Renal pelvis (tissue), 4 donors: ENCODE measurements around the gene KNCN. TPM values are rescaled to one million over a fixed set of nuclear protein-coding genes. Genes with fewer than 3 reads are reported as not detected.

ENCODE experiments used
- DNase-seq: peaks from one replicate; pipeline ENCODE4 v3.0.0-alpha.2; 2013
- polyA plus RNA-seq, 3 donors: library from polyadenylated mRNA; unstranded; fragments of 120-200 nt; gene quantifications; one replicate each; pipeline ENCODE4 v1.2.1, GENCODE V29; 2013; ENCODE audit not compliant: insufficient read length in 3 of 3

Gene KNCN
- polyA plus RNA-seq, 3 donors = not detected

DNA sequence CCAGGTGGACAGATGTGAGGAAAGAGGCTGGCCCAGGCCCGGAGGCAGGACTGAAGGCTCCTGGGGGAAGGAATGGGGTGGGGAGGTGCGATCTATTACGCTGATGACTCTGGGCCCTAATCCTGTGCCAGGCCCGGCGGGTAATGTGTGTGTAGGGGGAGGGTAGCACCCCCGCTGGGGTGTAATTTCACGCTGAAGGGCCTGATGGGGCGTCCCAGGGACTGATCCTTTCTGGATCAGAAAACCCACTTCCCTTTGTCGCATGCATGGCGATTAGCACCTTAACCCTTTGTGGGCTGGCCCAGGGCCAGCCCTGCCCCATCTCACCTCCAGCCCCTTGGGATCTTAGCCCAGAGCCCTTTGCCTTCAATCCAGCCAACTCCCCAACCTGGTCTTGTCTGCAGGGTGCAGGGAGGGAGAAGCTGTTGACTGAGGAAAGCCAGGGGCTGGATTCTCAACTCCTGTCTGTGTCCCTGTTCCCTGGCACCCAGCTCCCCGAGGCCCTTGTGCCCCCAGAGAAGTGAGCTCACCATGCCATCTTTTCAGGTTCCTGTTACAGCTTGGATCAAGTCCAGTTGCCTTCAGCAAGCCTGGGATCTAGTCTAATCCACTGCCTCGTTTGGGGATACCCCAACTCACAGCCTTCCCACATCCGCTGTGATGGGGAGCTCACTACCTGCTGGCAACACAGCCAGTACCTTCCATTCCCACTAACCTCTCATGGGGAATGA lies 26.0 kb downstream of the KNCN start:
- DNase-seq = no peak

DNA sequence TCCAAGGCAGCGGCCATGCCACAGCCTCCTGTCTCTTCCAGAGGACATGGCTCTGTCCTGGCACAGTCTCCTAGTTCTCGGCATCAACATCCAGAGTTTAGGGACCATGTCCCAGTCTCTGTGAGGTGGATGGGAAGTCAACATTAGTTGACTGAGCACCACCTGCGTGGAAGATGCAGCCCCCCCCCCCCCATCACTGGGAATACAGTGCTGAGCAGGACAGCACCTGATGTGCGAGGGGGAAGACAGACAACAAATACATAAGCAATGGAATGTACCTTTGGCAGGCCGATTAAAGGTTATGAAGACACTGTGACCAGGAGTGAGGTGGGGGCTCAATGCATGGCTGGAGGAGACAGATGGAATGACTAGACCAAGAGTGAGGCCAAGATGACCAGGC lies 26.6 kb downstream of the KNCN start:
- DNase-seq = no peak

DNA sequence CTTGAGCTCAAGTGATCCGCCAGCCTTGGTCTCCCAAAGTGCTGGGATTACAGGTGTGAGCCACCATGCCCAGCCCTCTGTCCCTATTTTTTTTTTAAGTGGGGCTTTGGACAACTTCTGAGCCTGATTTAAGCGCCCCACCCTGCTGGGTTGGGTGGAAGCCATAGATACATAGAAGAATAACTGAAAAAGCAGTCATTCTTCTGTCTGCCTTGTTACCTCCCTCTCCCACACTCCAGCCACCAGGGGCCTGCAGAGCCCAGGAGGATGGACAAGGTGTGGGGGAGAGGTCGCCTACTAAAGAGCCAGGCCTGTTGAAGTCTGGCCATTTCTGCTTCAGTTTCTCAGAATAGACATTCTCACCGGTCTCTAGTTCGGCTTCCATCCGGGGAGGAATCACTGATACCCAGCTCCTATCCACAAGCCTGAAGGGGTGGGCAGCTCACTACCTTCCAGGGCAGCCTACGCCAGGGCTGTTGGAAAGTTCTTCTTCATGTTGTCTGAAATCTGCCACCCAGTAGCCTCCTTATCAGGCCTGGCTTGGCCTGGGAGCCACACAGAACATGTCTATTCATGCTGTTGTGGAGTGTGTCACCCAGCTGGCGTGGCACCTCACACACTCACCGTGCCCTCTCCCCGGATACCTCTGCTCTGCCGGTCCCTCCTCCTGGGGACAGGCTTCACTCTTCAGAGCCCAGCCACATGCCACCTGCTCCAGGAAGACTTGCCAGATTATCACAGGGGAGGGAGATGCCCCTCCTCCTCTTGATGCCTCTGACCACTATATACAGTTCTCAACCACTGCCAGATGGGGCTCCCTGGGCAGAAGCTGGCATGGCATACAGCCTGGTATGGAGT lies 27.7 kb downstream of the KNCN start:
- DNase-seq = no peak

DNA sequence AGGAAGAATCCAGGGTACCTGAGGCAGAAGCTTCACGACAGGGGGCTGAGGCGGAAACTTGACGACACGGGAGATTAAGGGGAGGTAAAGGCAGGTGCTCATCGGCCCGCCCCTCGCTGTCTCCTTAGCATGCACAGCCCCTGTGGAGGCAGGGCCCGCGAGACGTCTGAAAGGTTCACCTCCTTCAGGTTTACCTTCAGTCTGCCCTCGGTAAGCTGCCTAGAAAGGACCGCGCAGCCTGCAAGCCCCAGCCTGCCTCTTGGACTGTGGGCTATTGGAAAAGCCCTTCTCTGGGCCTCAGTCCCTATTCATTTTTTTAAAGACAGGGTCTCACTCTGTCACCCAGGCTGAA lies 28.5 kb downstream of the KNCN start:
- DNase-seq = no peak

DNA sequence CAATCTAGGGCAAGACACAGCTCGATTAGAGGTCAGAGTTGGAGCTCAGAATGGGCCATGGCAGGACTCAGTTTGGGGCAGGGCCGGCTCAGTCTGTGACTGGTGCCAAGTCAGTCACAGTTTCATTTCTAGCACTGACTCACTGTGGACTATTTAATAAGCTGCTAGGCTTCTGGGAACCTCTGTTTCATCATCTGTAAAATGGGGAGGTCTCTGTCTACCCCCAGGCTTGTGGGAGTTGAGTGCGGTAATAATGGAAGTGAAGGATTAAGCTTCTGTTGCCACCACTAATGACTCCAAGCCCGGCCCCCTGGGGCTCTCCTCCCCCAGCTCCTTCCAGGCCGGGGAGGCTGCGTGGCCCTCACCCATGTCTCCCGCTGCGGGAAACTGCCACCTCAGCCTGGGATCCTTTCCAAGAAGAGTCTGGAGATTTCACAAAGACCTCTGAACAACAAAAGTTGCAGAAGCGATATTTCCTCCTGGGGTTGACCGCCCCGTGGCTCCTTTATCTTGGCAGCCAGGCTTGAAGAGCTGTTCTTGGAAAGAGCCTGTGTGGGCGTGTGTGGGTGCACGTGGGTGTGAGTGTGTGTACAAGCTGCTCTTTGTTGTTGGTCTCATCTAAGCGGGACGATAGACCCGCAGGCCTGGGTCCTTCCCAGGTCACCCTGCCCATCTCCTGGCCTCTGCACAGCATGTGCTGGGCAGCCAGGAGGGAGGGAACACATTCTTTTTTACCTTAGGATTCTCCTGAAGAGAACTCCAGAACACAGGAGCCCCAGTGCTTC lies 29.1 kb downstream of the KNCN start:
- DNase-seq = no peak

DNA sequence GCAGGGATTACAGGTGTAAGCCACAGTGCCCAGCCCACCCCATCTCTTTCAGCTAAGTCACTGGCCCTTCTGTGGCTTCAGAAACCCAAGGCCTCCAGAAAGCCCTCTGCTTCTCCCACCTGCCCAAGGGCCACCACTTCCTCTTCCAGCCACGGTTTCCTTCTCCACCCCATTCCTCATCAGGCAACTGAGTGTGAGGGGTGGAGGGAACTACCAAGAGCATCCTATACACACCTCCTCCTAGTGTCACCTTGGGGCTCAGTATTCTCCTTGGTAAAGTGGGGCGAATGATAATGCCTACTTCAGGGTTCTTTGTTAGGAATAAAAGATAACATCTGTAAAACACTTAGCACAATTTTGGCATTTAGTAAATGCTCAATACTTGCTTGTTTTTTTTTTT lies 30.0 kb downstream of the KNCN start:
- no peak for DNase-seq

DNA sequence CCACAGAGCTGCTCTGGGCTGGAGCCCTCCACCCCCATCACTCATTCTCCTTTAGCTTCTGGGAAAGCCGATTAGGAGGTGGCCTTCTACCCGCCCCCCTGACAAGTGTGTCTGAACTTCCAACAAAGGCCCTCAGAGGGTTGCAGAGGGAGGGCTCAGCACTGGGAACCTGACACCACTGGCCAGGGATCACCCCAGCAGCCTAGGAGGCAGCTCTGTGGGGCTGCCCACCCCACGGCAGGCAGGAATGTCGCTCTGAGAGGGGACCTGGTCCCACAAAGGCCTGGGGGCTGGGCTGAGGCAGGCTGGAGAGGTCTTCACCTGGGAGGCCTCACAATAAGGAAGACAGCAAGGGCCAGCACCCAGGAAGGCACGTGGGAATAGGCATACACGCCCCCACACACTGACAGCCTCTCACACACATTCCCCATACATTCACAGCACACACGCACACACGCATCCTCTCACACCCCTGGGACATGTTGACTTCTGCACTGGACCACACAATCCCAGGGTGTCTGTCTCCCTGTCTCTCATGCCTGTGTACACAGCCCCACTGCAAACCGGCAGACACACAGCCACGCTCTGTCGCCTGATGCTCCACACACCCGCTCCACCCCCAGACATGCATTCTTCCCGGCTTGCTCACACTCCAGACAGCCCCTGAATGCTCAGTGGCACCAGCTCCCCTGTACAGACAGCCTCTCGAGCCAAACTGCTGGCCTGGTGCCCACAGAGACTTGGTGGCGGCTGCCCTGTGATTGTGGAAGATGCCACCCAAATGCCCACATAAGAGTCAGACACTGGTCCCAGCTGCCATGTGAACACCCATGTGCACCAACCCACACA lies 31.2 kb downstream of the KNCN start:
- peak; percentile 42 for DNase-seq

DNA sequence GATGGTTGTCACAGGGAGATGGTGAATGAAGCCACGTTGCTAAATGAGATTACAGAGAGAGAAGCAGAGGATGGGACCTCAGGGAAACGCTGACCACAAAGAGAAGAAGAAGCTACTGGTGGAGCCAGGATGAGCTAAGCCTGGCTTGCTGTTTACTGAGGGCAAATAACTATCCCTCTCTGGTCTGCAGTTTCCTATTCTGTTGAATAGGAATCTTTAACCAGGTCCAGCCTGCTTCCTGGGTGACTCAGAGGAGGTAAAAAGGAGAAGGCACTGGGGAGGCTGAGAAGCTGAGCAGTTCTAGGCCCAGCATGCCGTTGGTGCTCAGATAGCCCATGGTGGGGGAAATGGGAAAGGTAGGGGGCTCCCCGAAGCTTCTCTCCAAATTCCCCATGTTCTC lies 32.2 kb downstream of the KNCN start:
- DNase-seq = no peak

DNA sequence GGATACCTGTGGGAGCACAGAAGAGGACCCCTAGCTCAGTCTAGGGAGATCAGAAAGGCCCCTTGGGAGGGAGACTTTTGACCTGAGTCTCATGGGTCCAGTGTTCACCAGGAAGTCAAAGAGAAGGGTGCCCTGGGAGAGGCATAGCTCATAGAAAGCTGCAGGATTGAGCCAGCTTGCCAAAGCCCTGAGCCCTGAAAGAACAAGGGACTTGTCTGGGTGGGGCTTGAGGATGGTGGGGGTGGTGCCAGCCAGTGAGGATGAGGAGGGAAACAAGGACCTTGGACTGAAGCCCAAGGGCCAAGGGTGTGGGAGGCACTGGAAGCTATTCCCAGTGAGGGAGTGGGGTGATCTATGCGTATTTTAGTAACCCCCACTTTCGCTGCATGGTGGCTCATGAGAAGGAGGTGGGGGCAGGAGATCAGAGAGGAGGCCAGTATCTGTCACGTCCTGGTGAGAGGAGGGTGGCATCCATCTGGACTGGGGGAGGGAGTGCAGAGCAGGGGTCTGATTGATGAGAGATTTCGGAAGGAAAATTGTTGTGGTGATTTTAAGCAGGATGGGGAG lies 33.4 kb downstream of the KNCN start:
- DNase-seq = no peak

DNA sequence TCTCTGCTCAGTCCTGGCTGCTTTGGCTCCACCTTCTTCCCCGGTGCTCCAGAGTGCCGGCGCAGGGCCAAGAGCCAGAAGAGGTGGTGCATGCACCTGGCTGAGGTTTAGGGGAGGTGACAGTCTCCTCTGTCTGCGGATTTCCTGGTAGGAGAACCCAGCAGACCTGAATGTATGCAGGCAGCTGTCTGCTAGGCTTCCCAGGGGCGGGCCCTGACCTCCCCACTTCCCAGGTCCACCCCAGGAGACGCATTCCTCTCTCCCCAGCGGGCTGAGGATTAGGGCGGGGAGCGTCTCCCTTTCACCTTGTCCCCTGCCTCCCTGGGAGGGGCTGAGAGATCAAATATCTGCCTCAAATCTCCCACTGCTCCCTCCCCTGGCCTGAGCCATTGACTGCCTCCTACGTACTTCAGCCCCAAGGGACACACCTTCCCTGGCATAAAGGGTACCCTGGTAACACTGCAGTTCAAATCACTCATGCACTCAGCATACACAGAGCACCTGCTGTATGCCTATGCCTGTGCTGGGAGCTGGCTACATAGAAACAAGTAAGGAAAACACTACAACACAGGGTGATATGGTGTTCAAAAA lies 34.3 kb downstream of the KNCN start:
- DNase-seq = peak; percentile 30

DNA sequence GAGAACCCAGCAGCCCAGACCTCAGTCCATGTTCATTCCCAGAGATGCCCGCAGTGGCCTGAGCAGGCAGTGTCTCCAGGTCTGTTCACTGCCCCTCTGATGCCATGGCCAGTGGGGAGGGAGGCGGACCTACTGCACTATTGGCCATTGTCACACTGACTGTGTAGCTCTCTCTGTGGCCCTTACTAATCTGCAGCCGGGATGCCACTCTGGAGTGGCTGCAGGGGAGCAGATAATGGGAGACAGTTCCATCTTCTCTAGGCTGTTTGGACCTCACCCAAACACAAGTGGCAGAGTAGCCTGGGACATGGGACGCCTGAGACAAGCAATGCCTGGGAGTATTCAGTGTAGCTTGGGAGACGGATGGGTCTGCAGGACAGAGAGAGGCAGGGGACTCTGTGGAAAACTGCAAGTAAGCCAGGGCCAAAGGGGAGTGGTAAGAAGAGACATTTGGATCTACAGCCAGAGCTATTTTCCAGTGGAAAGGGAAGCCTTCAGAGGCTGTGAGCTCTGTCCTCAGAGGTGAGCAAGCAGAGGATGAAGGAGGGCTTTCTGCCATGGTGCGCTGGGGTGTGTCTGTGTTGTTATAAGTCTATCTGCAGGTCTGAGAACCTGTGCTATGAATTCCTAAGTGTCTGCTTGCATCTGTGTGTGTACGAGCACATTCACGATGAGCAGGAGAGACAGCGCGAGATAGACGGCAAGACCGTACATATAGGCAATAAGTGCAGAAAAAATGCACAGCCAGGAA lies 35.1 kb downstream of the KNCN start:
- DNase-seq = no peak

DNA sequence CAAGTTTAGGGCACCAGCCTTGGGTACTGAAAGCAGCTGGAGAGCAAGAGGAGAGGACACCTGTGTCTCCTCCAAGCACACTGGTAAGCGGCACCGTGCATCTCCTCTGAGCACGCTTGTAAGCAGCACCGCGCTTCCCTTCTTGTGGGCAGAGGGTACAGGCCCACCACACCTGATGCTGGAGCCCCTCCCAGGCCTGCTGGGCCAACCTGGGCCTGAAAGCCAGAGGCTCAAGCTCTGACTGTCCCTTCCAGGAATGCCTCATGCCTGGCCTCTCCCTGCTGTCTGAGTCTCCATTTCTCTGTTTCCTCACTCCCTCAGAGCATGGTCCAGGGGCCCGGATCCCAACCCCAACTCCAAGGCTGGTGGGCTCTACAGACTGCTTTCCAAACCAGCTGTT lies 35.9 kb downstream of the KNCN start:
- DNase-seq = no peak

DNA sequence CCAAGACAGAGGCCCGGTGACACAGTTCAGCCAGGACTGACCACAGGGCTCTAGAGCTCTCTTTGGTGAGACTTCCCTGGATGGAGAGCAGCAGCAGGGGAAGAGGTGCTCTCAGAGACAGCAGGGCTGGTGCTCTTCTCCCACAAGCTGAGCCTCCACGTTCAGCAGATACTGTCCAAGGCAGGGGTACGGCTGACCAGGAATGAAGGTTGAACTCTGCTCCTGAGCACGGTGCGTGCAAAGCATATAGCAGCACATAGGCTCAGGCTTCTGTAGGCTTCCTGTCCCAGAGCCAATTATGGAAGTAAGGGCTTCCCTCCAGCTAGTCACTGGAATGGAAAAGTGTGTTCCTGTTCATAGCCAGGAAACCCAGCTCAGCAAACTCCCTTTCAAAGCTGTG lies 37.9 kb downstream of the KNCN start:
- DNase-seq = no peak

DNA sequence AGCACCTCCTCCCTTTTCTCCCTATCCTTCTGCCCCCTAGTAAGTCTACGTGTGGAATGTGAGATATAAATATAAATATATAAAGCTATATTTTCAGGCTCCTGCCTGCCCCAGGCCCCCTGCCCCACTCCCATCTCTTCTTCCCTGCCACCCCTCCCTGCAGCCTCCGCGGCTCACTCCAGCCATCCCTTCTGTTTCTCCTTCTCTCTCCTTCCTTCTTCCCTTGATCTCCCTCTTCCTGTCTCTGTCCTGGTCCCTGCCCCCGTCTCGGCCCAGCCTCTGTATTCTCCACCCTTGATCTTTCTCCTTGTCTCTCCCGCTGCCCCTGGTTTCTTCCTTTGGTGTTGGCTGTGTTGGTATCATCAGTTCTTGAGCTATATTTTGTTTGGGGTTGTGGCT lies 38.7 kb downstream of the KNCN start:
- DNase-seq = no peak

DNA sequence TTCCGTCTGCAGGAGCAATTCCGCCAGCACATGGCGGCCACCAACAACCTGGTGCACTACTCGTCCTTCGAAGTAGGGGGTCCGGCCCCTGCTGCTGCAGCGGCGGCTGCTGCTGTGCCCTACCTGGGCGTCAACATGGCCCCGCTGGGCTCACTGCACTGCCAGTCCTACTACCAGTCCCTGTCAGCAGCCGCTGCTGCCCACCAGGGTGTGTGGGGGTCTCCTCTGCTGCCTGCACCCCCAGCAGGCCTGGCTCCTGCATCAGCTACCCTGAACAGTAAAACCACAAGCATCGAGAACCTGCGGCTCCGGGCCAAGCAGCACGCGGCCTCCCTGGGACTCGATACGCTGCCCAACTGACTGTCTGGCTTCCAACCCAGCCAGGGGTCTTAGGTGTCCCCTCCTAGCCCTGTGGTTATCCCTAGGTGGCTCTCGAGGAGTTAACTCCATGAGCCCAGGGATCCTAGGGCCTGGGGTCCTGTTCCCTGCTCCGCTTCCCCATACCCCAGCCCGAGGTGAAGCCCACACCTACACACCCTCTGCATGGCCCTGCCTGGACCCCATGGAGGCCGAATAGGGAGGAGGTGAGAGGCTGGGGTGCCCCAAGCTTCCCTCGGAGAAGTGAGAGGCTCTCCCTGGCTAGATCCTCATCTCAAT lies 39.2 kb downstream of the KNCN start:
- no peak for DNase-seq

DNA sequence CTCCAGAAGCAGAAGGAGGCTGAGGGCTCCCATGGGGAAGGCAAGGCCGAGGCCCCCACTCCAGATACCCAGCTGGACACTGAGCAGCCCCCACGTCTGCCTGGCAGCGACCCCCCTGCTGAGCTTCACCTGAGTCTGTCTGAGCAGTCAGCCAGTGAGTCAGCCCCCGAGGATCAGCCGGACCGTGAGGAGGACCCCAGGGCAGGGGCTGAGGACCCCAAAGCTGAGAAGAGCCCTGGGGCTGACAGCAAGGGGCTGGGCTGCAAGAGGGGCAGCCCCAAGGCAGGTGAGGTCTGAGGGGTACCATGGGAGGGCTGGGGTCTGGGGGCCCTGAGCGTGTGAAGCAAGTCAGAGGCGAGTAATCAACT lies 40.5 kb downstream of the KNCN start:
- no peak for DNase-seq

DNA sequence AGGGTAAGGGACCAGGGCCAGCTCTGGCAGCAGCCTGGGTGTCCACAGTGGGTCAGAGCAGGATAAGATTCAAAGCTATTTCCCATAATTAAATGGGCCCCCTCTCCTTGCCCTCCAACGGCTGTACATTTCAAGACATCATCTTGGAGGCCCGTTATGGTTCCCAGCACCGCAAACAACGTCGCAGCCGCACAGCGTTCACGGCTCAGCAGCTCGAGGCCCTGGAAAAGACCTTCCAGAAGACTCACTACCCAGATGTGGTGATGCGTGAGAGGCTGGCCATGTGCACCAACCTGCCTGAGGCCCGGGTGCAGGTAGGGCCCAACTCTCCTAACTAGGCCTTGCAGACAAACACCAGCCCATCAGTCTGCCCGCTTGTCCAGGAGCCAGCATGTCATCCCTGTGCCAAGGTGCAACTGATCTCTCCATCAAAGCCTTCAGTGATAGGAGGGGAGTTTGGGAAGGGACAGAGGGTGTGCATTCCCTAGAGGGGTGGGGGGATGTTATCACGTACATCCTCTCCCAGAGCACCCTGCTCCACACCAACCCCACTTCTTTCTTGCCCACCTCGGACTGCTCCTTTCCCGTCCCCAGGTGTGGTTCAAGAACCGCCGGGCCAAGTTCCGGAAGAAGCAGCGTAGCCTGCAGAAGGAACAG lies 41.0 kb downstream of the KNCN start:
- DNase-seq = no peak

DNA sequence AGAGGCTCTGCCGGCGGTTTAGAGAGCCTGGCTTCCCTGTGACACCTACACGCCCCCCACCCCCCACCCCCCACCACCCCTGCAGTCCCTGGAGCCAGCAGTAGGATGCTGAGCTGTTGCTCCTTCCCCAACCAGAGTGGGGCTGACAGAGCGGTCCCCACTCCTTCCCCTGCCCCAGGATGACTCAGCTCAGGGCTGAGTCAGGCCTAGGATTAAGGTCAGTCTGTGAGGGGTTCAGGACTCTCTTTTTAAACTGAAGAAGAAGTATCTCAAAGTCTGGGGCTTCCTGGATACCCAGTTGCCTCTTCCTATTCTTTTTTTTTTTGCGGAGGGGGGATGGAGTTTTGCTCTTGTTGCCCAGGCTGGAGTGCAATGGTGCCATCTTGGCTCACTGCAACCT lies 42.7 kb downstream of the KNCN start:
- DNase-seq = no peak
